GM18519 (cell line): ENCODE data around the gene WIZ.
"Not testable (repeated sequence)": the region's sequence is repeated elsewhere in the genome, so short reads cannot be mapped to it uniquely, and the experiment has no call there.

ENCODE experiments used
- ATAC-seq: cut with Tn5 transposase; IDR thresholded peaks from one replicate; pipeline ENCODE4 v1.9.1; 2021; ENCODE audit warnings: mild to moderate bottlenecking, moderate library complexity; ENCODE audit not compliant: unreplicated experiment, low FRiP score

The WIZ gene

DNA sequence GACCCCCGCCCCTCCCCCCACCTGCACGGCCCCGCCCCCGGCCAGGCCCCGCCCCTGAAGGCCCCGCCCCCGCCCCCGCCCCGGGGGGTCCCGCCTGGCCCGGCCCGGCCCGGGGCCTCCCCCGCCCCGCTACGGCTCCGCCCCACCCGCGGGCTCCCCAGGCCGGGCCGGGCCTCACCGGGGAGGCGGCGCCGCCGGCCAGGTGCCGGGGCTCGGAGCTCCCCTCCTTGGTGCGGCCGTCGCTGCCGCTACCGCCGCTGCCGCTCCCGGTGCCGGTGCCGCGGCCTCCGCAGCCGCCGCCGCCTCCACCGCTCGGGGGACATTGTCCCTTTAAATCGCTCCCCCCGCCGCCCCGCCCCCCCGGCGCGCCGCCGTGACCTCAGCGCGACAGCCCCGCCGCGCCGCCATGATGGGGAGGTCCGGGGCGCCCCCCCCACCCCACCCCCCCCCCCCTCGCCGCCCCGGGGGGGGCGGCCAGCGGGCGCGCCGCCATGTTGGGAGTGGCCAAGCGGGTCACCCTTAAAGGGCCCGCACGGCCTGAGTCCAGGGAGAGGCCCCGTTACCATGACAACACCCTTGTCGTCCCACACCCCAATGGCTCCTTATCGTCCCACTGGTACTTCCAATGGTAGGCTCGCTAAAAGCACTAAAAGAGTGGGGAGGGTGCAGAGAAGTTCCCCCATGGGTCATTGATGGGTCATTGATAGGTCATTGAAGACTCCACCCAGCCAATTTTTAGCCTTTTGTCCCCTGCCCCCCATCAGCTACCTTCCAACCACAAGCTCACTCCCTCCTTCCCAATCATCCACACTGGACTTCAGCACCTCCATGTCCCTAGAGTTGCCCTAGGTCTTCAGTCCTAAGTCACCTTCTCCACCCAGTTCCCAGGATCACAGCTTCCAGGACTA lies at the start of gene WIZ:
Gene WIZ (minus strand): TSS at position 337 of the 908 bp plus-strand sequence. CDS start 1,649 bp downstream, outside the sequence.
- ATAC-seq, result no peak

DNA sequence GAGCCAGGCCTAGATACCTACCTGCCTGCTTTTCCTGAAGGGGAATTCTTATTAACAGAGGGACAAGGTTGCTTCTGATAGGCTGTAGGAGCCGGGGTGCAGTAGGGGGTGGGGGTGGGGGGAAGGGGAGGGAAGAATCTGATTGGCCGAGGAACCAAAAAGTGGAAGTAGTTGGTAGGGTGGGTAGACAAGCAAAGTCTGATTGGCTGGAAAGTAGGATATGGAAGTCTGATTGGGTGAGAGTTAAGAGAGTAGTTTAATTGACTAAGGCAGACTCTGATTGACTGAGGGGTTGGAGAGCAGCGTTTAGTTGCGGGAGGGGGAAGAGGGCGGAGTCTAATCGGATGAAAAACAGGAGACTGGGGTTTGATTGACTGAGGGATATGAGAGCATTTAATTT lies 49.2 kb upstream of the WIZ start:
- ATAC-seq, result no peak

DNA sequence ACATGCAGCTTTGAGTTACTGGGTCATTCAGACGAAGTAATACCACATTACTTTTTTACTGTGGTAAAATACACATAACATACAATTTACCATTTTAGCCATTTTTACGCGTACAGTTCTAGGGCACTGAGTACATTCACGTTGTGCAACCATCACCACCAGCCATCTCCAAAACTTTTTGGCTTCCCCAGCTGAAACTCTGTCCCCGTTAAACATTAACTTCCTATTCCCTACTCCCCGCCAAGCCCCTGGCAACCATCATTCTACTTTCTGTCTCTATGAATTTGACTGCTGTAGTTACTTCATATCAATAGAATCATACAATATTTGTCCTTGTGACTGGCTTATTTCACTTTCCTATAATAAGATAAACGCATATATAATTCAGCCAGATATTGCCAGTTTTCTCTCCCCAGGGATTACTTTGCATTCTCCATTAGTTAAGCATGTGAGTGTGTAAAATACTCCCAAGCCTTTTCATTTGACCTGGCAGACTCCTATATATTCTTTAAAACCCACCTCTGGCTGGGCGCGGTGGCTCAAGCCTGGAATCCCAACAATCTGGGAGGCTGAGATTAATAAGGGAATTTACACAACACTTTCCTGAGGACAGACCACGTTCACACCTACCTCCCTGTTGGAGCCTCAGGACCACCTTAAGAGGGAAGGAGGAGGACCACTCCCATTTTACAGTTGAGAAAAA lies 48.6 kb upstream of the WIZ start:
- ATAC-seq, result no peak

GRCh38 chr19:15495151-15495550 lies 45.4 kb upstream of the WIZ start:
- no peak for ATAC-seq

- no peak for ATAC-seq
These were observed 38.9 kb upstream of the WIZ start for GRCh38 chr19:15488489-15489226.

DNA sequence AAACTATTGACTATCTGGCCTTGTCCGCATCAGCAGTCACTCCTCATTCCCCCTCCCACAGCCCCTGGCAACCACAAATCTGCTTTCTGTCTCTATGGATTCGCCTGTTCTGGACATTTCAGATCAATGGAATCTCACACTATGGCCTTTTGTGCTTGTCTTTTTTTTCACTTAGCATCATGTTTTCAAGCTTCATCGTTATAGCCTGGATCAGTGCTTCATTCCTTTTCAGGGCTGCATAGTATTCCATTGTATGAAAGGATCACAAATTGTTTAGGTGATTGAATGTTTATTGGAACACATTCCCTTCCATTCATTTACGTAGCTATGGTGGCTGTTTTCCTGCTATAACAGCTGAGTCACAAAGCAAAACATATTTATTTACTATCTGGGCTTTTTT lies 37.3 kb upstream of the WIZ start:
- ATAC-seq, result no peak

DNA sequence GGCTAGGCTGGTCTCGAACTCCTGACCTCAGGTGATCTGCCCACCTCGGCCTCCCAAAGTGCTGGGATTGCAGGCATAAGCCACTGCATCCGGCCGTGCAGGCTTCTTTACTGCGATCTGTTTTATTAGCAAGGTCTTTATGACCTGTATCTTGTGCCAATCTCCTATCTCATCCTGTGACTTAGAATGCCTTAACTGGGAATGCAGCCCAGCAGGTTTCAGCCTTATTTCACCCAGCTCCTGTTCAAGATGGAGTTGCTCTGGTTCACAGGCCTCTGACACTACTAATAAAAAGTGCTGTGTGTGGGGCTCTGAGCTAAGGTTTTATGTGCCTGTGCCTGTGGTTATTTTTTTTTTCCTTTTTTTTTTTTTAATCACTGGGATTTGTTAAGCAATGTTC lies 36.0 kb upstream of the WIZ start:
- ATAC-seq, result not testable (repeated sequence)

GRCh38 chr19:15480996-15481395 lies 31.2 kb upstream of the WIZ start:
- not testable (repeated sequence) for ATAC-seq

GRCh38 chr19:15479391-15480345 lies 29.9 kb upstream of the WIZ start, which contains the start of gene PGLYRP2:
PGLYRP2 (minus strand) TSS chr19:15479501; CDS start chr19:15479371, 130 bp downstream.
- ATAC-seq, result no peak

DNA sequence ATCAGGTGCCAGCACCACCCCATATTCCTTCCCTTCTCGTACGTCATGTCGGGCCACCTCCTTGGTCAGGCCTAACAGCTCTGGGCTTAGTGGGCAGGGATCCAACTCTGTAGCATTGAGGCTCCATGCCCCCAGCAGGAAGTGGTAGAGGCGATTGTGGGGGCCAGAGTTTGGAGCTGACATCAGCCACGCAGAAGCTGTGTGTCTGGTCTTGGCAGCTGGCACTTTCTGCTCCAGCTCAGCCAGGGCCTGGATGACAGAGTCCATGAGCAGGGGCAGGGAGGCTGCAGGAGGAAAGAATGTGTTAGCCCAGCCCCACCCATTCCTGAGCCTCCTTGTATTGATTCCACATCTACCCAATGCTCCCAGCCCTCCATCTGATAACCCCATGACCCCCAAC lies 26.6 kb upstream of the WIZ start:
- no peak for ATAC-seq

GRCh38 chr19:15475611-15476010 lies 25.9 kb upstream of the WIZ start:
- ATAC-seq, result no peak

GRCh38 chr19:15475169-15475568 lies 25.4 kb upstream of the WIZ start:
- ATAC-seq, result no peak

DNA sequence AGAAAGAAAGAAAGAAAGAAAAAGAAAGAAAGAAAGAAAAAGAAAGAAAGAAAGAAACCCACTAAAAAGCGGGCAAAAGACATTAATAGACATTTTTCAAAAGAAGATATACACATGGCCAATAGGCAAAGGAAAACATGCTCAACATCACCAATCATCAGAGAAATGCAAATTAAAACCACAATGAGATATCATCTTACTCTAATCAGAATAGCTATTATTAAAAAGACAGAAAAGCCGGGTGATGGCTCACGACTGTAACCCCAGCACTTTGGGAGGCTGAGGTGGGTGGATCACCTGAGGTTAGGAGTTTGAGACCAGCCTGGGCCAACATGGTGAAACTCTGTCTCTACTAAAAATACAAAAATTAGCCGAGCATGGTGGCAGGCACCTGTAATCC lies 24.1 kb upstream of the WIZ start:
- ATAC-seq, result not testable (repeated sequence)

- ATAC-seq, result no peak
These were observed 21.9 kb upstream of the WIZ start for GRCh38 chr19:15471639-15472101.

DNA sequence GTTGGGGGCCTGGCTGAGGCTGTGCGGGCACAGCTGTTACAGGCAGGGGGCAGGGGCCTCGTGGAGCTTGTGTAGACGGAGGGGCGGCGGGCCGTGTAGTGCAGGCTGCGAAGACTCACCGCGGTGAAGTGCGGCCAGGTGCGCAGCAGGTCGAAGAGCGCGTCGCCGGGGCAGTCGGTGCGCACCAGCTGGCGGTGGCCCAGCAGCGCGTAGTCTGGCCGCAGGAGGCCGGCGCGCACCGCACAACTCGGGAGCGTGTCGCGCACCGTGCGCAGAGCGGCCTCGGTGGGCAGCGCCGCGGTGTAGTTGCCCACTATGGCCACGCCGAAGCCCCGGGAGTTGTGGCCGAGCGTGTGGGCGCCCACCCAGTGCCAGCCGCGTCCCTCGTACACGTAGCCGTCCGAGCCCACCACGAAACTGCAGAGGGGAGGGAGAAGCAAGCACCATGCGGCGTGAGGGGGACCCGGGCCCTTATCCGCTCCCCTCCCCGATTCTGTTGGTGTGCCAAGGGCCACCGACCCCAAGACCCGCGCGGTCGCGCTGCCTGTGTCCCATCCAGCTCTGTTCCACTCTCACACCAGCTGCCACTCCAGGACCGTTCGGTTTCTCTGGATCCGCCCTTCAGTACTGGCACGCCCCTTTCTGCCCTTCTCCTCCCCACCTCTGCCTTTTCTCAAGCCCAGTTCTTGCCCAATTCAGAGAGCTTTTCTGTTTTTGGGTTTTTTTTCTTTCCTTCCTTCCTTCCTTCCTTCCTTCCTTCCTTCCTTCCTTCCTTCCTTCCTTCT lies 19.9 kb upstream of the WIZ start:
- ATAC-seq, result no peak

GRCh38 chr19:15468675-15469512 lies 19.1 kb upstream of the WIZ start:
- no peak for ATAC-seq

GRCh38 chr19:15467734-15468214 lies 18.0 kb upstream of the WIZ start:
- ATAC-seq, result no peak
